NCI-H2107 (cell line): ENCODE measurements around the gene MLIP.

Source experiments
- DNase-seq: peaks from one replicate; lab custom pipeline; 2025; lab: John Stamatoyannopoulos, UW

MLIP gene

DNA sequence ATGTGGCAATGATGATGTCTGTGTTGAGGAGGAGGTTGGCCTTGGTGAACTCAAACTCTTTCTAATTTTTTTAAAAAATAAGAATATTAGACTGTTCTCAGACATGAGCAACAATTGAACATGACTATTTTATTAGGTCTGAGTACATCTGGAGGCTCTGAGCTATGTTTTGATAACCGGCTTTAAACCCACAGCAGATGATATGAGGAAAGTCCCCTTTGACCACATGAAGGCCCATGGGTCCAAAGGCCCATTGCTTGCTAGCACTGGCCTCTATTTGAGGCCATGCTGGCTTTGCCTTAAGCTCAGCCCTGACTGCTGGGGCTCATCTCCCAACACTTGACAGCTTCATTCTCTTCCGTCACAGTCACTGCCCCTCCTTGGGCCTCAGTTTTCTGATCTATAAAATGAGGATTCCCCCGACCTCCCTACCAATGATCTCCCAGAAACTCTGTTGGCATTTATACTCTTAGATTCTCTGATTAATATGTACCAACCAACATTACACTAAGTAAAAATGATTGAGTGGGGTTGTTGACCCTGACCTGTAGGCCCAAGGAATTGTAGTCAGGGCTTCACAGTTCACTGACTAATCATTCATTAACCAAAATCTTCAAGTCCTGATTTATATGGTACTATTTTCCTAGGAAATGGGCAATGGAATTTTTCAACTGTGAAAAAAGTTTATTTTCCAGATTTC, 173.1 kb downstream of the MLIP start:
- no peak for DNase-seq

DNA sequence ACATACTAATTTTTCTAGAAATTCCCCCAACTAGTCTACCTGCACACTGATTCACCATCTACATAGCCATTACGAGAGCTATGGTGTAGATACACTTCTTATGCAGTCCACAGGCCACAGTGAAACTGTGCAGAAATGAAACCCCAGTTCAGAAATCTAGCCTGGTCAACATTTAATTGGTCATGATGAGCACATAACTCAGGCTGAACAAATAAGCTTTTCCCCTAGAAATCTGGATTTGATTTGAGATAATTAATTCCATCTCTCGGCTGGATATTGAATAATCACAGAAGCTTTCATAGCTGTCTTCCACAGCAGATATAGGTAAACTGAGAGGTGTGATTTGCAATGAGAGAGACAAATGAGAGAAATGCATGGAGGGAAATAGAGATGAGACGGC, 174.4 kb downstream of the MLIP start:
- no peak for DNase-seq

DNA sequence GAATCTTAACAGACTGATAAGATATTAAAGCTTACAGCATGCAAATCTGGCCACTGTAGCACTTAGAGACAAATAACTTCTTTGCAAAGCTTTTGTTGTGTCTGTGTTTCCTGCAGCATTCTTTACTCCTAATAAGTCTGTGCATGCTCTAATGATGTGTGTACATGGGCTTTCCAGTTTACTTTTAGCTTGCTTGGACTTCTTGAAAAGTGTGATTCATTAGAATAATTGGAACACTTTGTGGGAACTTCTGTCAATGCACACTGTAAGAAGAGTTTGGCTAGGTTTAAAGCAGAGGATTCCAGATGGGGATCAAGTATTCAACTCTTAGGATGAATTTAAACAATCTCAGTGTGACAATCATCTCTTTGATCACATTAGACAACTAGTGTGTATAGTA, 174.9 kb downstream of the MLIP start:
- no peak for DNase-seq

DNA sequence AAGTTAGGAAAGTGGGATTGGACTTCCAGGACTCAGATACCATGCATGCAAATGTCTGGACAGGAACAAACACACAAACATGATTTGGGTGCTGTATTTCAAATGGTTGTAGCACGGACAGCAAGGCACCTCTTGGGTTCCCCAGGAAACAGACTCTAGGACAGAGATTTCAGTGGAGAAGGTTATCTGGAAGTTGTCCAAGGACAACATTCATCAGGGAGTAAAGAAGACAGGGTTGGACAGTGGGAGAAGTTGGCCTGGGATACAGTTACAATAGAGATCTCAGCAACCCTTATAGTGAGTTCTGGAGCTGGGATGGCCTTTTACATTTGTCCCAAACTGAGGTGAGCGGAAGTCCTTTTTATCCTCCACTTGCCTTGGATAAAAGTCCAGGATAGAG, 177.2 kb downstream of the MLIP start:
- DNase-seq, result no peak

DNA sequence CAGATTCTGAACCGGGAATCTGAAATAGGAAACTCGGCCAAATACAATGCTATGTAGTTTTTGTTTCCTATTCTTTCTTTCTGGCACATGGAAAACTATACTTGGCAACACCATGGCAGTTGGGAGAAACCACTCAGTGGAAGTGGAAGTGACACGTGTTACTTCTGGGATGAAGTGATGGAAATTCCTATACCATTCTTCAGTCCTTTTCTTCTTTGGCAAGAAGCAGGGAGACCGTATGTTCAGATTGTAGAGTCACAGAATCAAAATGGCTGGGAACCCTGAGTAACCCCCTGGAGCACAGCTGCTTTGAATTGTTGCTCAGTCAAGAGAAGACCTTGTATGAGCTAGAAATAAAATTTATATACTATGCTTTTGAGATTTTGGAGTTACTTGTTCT, 178.2 kb downstream of the MLIP start:
- DNase-seq, result no peak

DNA sequence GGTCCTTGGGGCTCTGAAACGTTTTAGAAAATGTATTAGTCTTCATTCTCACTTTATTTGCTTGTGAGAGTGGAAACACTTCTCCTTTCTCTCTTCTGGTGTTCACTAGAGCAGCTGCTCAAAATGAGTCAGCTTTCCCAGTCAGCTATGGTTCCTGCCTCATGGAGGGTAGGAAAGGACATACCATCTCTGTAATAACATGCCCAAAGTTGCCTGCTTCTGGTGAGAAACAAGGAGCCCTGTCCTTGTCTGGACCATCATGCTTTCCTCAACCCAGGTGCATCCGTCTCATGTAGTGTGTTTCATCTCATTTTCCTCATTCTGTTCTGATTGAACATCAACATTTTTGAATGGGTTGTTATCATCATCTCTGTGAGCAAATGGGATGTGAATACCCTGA, 179.9 kb downstream of the MLIP start:
- no peak for DNase-seq

DNA sequence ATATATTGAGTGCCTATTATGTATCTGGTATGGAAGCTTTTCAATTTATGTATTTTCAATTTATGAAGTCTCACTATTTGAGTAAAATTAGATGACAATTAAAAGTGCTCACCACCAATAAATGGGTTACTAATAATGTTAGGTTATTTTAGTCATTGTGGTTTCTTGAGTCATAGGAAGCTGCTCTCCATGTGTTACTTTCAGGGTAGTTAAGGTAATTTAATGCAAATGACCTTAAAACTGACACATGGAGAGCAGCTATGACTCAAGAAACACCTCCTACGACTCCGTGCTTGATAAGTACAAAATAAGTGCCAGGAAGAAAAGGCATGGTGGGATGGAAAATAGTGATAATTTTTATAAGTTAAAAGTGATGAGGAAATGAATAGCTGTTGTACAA, 180.5 kb downstream of the MLIP start:
- no peak for DNase-seq

DNA sequence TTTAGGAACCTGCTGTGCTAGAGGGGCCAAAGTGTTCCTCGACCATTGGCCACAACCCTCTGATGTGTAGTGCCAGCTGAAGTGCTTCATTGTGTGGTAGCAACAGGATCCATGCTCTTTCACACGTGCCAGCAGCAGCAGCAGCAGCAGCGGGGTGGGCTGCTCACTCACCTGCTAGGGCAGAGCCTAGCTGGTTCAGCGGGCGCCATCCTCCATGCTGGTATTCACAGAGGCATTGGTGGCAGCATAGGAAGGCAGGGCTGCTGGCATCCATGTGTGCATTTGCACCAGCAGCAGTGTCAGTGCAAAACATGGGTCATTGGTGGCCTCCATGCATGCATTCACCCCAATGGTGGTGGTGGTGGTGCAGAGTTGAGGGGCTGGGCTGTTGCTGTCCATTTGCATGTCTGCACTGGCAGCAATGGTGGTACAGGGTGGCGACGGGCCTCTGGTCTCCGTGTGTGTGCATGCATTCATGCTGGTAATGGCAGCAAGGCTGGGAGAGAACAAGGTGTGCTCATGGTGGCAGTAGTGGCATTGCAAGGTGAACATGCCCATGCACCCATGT, 183.8 kb downstream of the MLIP start:
- DNase-seq, result no peak

DNA sequence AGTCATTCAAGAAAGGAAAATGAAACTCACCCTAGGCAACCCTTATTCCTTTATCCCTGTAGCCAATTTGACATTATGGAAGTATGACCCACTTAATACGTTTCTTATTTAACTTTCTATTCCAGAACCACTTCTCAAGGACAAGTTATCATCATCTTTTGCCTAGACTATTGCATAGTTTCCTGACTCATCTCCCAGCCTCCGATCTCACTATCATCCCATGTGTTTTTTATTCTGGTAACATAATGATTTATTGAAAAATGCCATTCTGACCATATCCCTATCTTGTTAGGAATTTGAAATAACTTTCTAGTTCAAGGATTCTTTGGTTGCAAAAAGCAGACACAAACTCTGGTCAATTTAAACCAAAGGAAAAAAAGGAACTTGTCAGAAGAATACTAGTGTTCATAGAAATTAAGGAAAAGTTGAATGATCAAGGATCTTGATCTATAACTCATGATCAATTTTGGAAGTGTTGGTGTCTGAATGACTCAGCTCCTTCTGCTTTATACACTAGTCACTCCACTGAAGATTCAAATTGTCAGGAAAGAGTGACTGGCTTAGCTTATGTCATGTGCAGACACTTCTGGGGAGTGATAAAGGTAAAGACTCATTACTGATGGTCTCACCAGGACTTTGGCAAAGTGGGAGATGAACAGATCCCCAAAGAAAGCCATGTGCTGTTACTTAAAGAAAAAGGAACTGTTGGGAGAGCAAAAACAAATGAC, 188.5 kb downstream of the MLIP start:
- DNase-seq, result no peak

DNA sequence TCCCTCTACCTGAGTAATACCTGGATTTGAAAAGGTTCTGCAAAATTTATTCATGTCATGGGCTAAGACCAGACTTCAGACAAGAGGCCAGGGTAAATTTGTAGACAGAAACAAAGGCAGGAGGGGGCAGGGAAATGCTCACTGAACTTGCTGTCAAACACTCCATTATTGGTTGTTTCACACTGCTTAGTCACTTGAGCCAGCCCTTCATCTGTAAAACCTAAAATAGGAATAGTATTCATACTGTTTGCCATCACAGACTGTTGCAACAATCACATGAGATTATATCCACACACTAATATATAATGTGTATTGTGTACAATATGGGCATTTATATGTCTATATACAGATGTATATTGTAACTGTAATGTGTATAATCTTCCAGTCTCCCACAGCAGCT, 190.5 kb downstream of the MLIP start:
- DNase-seq, result no peak

DNA sequence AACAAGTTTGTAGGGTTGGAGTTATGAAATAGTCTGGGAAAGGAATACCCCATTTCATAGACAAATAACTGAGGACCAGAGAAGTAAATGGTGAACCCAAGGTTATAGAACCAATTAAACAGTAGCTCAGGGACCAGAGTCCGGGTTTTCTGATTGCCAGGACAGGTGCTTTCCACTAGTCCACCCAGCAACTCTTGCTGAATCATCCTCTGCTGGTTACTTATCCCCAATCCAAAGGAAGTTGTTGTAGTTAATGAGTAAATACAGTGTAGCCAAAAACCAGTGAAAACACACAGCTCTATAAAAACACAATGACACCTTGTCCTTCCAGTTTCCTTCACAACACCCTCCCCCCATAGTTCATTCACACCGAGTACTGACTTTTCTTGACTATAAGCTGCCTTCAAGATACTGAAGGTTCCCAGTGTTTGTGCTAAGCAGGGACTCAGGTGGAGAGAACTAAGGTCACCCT, 196.2 kb downstream of the MLIP start:
- no peak for DNase-seq

DNA sequence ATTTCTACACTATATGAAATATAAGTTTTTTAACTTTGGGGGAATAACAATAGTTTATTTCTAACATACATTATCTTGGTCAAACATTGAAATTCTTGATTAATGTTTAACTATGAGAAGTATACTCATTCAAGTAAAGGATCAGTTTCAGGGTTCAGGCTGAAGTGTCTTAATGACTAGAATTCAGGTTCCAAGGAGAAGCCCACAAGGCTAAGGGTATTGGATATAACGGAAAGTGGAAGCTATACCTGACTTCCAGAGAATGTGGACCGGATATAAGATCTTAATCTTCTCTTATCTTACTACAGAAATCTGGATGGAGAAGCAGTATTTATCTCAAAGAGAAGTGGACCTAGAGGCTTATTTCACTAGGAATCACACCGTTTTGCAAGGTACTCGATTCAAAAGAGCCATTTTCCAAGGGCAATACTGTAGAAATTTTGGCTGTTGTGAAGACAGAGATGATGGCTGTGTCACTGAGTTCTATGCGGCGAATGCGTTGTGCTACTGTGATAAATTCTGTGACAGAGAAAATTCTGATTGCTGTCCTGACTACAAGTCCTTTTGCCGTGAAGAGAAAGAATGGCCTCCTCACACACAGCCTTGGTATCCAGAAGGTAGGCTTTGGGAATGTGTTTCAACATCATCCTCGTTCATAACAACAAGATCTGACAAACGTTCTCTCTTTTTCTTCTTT, 197.2 kb downstream of the MLIP start, which contains the start of gene TINAG:
Gene TINAG (plus strand): TSS at position 153 of the 697 bp plus-strand sequence. CDS start 110 bp downstream, at position 263.
- DNase-seq, result no peak

DNA sequence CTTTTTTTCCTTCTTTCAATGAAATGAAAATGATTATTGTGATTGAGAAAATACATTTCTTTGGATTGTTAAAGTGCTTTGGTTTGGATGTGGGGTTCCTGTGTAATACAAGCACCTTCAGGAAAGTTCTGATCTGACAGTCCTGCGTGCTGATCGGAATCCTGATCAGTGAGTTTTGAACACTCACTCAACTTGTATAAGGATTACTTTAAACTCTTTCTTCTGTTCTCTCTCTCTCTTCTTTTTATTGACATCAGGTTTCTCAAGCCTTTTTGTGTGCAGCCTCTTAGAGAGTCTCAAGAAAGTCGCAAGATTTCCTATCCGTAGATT, 197.7 kb downstream of the MLIP start:
- DNase-seq, result no peak

DNA sequence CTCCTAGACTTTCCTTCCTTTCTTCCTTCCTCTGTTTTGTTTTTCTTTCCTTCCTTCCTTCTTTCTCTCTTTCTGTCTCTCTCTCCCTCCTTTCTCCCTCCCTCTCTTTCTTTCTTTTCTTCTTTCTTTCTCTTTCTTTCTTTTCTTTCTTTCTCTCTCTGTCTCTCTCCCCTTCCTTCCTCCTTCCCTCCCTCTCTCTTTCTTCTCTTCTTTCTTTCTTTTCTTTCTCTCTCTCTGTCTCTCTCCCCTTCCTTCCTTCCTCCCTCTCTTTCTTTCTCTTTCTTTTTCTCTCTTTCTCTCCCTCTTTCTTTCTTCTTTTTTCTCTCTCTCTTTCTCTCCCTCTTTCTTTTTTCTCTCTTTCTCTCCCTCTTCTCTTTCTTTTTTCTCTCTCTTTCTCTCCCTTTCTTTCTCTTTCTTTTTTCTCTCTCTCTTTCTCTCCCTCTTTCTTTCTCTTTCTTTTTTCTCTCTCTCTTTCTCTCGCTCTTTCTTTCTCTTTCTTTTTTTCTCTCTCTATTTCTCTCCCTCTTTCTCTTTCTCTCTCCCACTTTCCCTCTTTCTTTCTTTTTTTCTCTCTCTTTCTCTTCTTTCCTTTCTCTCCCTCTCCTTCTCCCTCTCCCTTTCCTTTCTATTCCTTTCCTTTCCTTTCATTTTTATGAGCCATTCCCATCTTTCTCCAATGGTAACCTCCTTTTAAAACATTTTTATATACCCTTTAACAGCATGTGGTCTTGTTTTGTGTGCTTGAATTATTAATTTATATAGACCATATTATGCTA, 199.3 kb downstream of the MLIP start:
- DNase-seq, result no peak

DNA sequence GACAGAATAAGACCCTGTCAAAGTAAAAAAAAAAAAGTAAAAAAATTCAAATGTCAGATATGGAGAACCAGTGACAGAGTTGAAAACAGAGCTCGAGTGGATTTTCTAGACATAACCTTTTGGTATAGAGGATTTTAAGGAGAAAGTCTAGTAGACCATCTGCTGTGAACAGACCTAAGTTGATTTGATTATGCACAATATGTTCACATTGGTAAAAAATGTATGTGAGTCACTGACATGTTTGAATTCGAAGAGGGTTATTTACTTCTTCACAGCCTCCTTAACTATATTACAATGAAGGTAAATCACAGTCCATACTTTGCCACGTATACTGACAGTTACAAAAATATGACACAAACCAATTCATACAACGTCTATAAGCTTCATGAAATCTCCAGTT, 204.4 kb downstream of the MLIP start:
- no peak for DNase-seq
